OCI-LY3 (cell line): ENCODE results near the gene UBAP1.
"Not testable (repeated sequence)": the region's sequence is repeated elsewhere in the genome, so short reads cannot be mapped to it uniquely, and the experiment has no call there.

Experiments used
- H2AFZ ChIP-seq: fragments of 200-600, 300-600 bp; shearing (Covaris generic); 2 replicates; pipeline ENCODE4 v1.6.0; 2014; ENCODE audit warnings: antibody characterized with exemption, low read depth, low read length
- H3K27ac ChIP-seq: fragments of 200-600, 300-600 bp; sonication (generic); 2 replicates; pipeline ENCODE4 v1.5.1; 2014; ENCODE audit warnings: mild to moderate bottlenecking, low read length, moderate library complexity, mixed read lengths
- H3K27me3 ChIP-seq: fragments of 200-600, 300-600 bp; sonication (generic); 2 replicates; pipeline ENCODE4 v1.6.1; 2014; ENCODE audit warnings: low read depth, low read length, mixed read lengths
- H3K36me3 ChIP-seq: fragments of 200-600, 300-600 bp; sonication (generic); replicated peaks from 2 replicates; pipeline ENCODE3; 2014; ENCODE audit warnings: low read depth, low read length, mixed read lengths
- H3K4me1 ChIP-seq: fragments of 300-600, 200-600 bp; sonication (generic); 2 replicates; pipeline ENCODE4 v1.6.1; 2014; ENCODE audit warnings: low read length, mixed read lengths
- H3K4me2 ChIP-seq: fragments of 200-600, 300-600 bp; sonication (generic); 2 replicates; pipeline ENCODE4 v1.6.1; 2014; ENCODE audit warnings: low read length, mixed read lengths
- H3K4me3 ChIP-seq: fragments of 300-600, 200-600 bp; sonication (generic); 2 replicates; pipeline ENCODE4 v1.5.1; 2014; ENCODE audit warnings: antibody characterized with exemption, mild to moderate bottlenecking, low read length, moderate library complexity
- H3K79me2 ChIP-seq: fragments of 300-600, 200-600 bp; shearing (Covaris generic); 2 replicates; pipeline ENCODE4 v1.6.1; 2014; ENCODE audit warnings: mild to moderate bottlenecking, low read length, mixed read lengths
- H3K9ac ChIP-seq: fragments of 300-600, 200-600 bp; shearing (Covaris generic); 2 replicates; pipeline ENCODE4 v1.6.0; 2014; ENCODE audit warnings: mild to moderate bottlenecking, low read length, moderate library complexity
- H3K9me3 ChIP-seq: fragments of 200-600, 300-600 bp; shearing (Covaris generic); 2 replicates; pipeline ENCODE4 v1.6.1; 2014; ENCODE audit warnings: low read length, mixed read lengths; ENCODE audit not compliant: insufficient read depth
- H4K20me1 ChIP-seq: fragments of 200-600, 300-600 bp; sonication (generic); 2 replicates; pipeline ENCODE4 v1.6.1; 2016; ENCODE audit warnings: low read length, mixed read lengths; ENCODE audit not compliant: insufficient read depth
- EZH2phosphoT487 ChIP-seq: fragments of 200-600 bp; shearing (Covaris generic); IDR thresholded peaks from 2 replicates; pipeline ENCODE4 v1.6.1; 2018; ENCODE audit warnings: antibody characterized with exemption, mixed run types, low read depth
- TF ChIP-seq, protein P1 (sequence below): fragments of 200-600, 300-600 bp; sonication (generic); IDR thresholded peaks from 2 replicates; pipeline ENCODE4 v1.5.1; 2014; ENCODE audit warnings: antibody characterized with exemption, low read length, low read depth

Gene UBAP1

DNA sequence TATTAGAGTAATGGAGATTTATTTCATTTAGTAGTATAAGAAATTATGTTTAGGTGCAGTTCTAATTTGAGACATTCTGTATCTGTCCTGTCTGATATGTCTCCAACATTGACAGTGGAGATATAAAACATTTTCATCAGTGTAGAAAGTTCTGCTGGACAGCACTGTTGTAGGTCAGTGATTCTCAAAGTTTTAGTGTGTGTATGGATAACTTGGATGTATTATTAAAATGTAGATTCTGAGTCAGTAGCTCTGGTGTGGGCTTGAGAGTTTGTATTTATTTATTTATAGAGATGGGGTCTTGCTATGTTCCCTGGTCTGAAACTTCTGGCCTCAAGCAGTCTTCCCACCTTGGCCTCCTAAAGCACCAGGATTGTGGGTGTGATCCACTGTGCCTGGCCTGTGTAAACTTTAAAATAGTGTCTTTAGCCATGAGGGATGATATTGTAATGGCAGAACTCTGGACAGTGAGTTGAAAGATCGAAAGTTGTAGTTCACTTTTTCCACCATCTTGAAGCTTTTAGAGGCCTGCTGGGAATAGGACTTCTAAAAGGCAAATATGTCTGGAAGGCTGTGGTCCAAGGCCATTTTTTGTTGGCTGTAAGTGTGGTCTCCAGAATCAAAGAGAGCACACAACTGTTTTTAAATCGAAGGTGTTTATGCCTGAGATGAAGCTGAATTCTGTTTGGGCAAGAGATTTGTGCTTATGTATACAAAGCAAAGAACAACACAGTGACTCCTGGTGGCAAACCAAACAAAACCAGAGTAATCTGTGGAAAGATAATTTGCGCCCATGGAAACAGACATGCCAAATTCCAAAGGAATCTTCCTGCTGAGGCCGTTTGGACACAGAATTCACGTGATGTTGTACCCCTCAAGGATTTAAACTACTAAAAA is 12.4 kb downstream of the UBAP1 start:
- Histone ChIP-seq H3K27ac (no peak overlapping the region), H3K9ac (no peak overlapping the region), H3K9me3 (no peaks in the 10 kb centered on the region), H3K36me3 (no peaks in the 10 kb centered on the region), H3K4me2 (no peak overlapping the region), H3K79me2 (peaks cover 89% of the 10 kb centered on the region), H2AFZ (no peak overlapping the region), H3K4me3 (no peak overlapping the region), H3K4me1 (peaks cover 8% of the 10 kb centered on the region), H3K27me3 (no peaks in the 10 kb centered on the region), H4K20me1 (peaks cover 63% of the 10 kb centered on the region)
- no peak for TF ChIP-seq EZH2phosphoT487
- TF ChIP-seq, protein P1, sequence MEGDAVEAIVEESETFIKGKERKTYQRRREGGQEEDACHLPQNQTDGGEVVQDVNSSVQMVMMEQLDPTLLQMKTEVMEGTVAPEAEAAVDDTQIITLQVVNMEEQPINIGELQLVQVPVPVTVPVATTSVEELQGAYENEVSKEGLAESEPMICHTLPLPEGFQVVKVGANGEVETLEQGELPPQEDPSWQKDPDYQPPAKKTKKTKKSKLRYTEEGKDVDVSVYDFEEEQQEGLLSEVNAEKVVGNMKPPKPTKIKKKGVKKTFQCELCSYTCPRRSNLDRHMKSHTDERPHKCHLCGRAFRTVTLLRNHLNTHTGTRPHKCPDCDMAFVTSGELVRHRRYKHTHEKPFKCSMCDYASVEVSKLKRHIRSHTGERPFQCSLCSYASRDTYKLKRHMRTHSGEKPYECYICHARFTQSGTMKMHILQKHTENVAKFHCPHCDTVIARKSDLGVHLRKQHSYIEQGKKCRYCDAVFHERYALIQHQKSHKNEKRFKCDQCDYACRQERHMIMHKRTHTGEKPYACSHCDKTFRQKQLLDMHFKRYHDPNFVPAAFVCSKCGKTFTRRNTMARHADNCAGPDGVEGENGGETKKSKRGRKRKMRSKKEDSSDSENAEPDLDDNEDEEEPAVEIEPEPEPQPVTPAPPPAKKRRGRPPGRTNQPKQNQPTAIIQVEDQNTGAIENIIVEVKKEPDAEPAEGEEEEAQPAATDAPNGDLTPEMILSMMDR = no peak; the same call in 1 of the 2 replicates

DNA sequence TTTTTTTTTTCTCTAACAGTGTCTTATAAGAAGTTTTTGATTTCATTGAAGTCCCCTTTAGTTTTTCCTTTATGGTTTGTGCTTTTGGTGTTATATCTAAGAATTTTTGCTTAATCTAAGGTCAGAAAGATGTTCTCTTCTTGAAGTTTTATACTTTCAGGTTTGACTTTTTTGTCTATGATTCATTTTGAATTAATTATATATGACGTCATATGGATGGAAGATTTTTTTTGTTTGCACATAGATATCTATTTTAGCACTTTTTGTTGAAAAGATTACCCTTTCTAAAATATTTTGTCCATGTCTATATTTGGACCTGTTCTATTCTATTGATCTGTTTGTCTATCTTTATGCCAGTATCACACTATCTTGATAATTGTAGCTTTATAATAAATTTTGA is 16.3 kb downstream of the UBAP1 start:
- H3K27ac ChIP-seq = no peak overlapping the region
- H3K79me2 ChIP-seq = peaks cover 89% of the 10 kb centered on the region
- peaks cover 11% of the 10 kb centered on the region for H3K4me1 ChIP-seq
- no peak overlapping the region for H3K4me2 ChIP-seq
- no peak overlapping the region for H3K9ac ChIP-seq
- no peaks in the 10 kb centered on the region for H3K27me3 ChIP-seq
- no peak for TF ChIP-seq EZH2phosphoT487
- TF ChIP-seq, protein P1 = no peak
- no peak overlapping the region for H2AFZ ChIP-seq
- peaks cover 3% of the 10 kb centered on the region for H3K36me3 ChIP-seq
- H4K20me1 ChIP-seq = peaks cover 59% of the 10 kb centered on the region
- no peaks in the 10 kb centered on the region for H3K9me3 ChIP-seq
- H3K4me3 ChIP-seq = no peak overlapping the region

DNA sequence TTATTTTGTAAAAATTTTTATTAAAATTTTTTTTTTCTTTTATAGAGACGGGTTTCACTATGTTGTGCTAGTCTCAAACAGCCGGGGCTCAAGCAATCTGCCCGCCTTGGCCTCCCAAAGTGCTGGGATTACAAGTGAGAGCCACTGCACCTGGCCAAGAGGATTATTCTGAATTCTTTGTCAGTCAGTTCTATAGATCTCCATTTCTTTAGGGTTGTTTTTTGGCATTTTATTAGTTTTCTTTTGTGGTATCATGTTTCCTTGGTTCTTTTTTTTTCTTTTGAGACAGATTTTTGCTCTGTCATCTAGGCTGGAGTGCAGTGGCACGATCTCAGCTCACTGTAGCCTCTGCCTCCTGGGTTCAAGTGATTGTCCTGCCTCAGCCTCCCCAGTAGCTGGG is 18.4 kb downstream of the UBAP1 start:
- not testable (repeated sequence) for H2AFZ ChIP-seq, H3K4me3 ChIP-seq, H3K27me3 ChIP-seq, H3K36me3 ChIP-seq, H3K9ac ChIP-seq, H3K9me3 ChIP-seq, H3K4me2 ChIP-seq, H3K27ac ChIP-seq
- peaks cover 91% of the 10 kb centered on the region for H3K79me2 ChIP-seq
- H3K4me1 ChIP-seq = peaks cover 11% of the 10 kb centered on the region
- peaks cover 58% of the 10 kb centered on the region for H4K20me1 ChIP-seq

DNA sequence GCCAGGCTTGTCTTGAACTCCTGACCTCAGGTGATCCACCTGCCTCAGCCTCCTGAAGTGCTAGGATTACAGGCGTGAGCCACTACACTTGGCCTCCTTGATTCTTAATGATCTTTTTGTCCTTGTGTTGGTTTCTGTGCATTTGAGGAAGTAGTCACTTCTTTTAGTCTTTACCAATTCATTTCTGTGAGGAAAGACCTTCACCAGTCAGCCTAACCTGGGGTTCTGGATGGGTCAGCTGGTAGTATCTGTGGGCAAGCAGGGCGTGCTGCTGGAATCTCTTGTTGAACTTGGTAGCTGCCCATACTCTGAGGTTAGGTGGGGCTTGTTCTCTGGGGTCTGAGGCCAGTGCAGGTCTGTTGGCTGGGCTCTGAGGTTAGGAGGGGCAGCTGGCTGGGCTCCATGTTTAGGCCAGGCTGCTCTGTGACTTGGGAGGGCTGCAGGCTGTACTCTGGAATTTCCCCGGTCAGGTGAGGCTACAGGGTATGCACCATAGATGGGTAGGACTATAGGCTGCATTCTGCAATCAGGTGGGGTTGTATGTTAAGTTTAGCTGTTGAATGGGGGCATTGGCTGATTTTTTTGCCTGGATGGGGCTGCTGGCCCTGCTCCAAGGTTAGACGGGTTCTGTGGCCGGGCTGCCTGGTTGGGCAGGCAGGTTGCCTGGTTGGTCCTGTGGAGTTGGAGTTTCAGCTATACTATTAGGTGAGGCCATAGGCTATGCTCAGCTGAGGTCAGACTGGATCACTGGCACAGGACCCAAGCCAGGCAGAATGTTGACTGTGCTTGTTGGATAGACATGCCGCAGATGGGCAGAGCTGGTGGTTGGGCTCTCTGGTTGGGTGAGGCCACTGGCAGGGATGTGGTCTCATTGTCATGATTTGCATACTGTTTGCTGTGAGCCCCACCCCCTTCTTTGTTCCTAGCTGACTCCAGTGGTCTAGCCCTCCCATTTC is 19.2 kb downstream of the UBAP1 start:
- H3K4me2 ChIP-seq = no peak overlapping the region
- no peak for TF ChIP-seq EZH2phosphoT487
- TF ChIP-seq, protein P1 = no peak
- H3K27ac ChIP-seq = no peak overlapping the region; the same call in 1 of the 2 replicates
- no peaks in the 10 kb centered on the region for H3K27me3 ChIP-seq
- no peak overlapping the region for H3K9ac ChIP-seq
- no peak overlapping the region for H2AFZ ChIP-seq
- H3K36me3 ChIP-seq = peaks cover 3% of the 10 kb centered on the region
- H3K79me2 ChIP-seq = peaks cover 90% of the 10 kb centered on the region
- H4K20me1 ChIP-seq = peaks cover 60% of the 10 kb centered on the region
- peaks cover 11% of the 10 kb centered on the region for H3K4me1 ChIP-seq
- H3K9me3 ChIP-seq = no peaks in the 10 kb centered on the region
- no peak overlapping the region for H3K4me3 ChIP-seq
